ENCODE measurements around the gene MOB3A. TPM values are rescaled to one million over a fixed set of nuclear protein-coding genes. Genes with fewer than 3 reads are reported as not detected.
A peak's percentile ranks its signal among the peaks of the same experiment; 100 is the strongest.

The MOB3A gene
- total RNA-seq, 2 donors from 2014 or later: 20.9 to 21.8 TPM

GRCh38 chr19:2080336-2080988 lies 15.7 kb downstream of the MOB3A start:
- no peak overlapping the region for H3K9ac ChIP-seq (ENCODE audit: extremely low read depth, low read length, poor library complexity, severe bottlenecking)
- TF ChIP-seq CTCF (conservative IDR thresholded peaks at IDR 0.05): no peak
- H3K27ac ChIP-seq (ENCODE audit: low read depth, low read length): no peak overlapping the region
- H3K27me3 ChIP-seq (ENCODE audit: control insufficient read depth, insufficient read depth, low read length, poor library complexity, severe bottlenecking): no peaks in the 10 kb centered on the region
- Mint-ChIP-seq H3K36me3 (ENCODE audit: low read depth) (peaks cover 38% of the 10 kb centered on the region), H3K9me3 (no peaks in the 10 kb centered on the region), H3K4me3 (no peak overlapping the region), H3K27ac (peak overlapping the region; percentile 10), H3K4me1 (no peaks in the 10 kb centered on the region), H3K27me3 (ENCODE audit: insufficient read depth) (no peaks in the 10 kb centered on the region)
- no peak for DNase-seq
- H3K9me3 ChIP-seq (ENCODE audit: control insufficient read depth, low read length): no peaks in the 10 kb centered on the region
- no peak overlapping the region for H3K4me3 ChIP-seq (ENCODE audit: low read length)
- WGBS, 2 experiments (ENCODE audit: insufficient coverage in 1 of 2, insufficient read length in 1 of 2): 93 to 95% methylated on average over 17 to 23 of the region's 23 CpGs
- no peaks in the 10 kb centered on the region for H3K4me1 ChIP-seq (ENCODE audit: control insufficient read depth, insufficient read depth, low read length)
- H3K36me3 ChIP-seq (ENCODE audit: control insufficient read depth, insufficient read depth, low read length): peaks cover 32% of the 10 kb centered on the region

- Histone ChIP-seq H3K4me1 (ENCODE audit: control insufficient read depth, insufficient read depth, low read length) (no peaks in the 10 kb centered on the region), H3K27ac (ENCODE audit: low read depth, low read length) (no peak overlapping the region), H3K27me3 (ENCODE audit: control insufficient read depth, insufficient read depth, low read length, poor library complexity, severe bottlenecking) (no peaks in the 10 kb centered on the region), H3K36me3 (ENCODE audit: control insufficient read depth, insufficient read depth, low read length) (peaks cover 37% of the 10 kb centered on the region), H3K9me3 (ENCODE audit: control insufficient read depth, low read length) (no peaks in the 10 kb centered on the region), H3K9ac (ENCODE audit: extremely low read depth, low read length, poor library complexity, severe bottlenecking) (no peak overlapping the region), H3K4me3 (ENCODE audit: low read length) (no peak overlapping the region)
- no peak overlapping the region for H3K27ac Mint-ChIP-seq
- no peaks in the 10 kb centered on the region for H3K9me3 Mint-ChIP-seq
- no peak overlapping the region for H3K4me3 Mint-ChIP-seq
- DNase-seq: no peak
- peaks cover 36% of the 10 kb centered on the region for H3K36me3 Mint-ChIP-seq (ENCODE audit: low read depth)
- H3K4me1 Mint-ChIP-seq: no peaks in the 10 kb centered on the region
- no peaks in the 10 kb centered on the region for H3K27me3 Mint-ChIP-seq (ENCODE audit: insufficient read depth)
- TF ChIP-seq CTCF (conservative IDR thresholded peaks at IDR 0.05): no peak
- 92 to 93% methylated on average over 20 to 23 of the region's 23 CpGs for WGBS, 2 experiments (ENCODE audit: insufficient coverage in 1 of 2, insufficient read length in 1 of 2)
Measured at GRCh38 chr19:2079865-2080301, 16.2 kb downstream of the MOB3A start.

- H3K27me3 Mint-ChIP-seq (ENCODE audit: insufficient read depth): no peaks in the 10 kb centered on the region
- no peaks in the 10 kb centered on the region for H3K4me1 Mint-ChIP-seq
Measured at GRCh38 chr19:2079076-2079864, 16.9 kb downstream of the MOB3A start.

More at GRCh38 chr19:2079076-2079864, 16.9 kb downstream of the MOB3A start:
- Mint-ChIP-seq H3K27ac (no peak overlapping the region), H3K4me3 (no peak overlapping the region), H3K36me3 (ENCODE audit: low read depth) (peaks cover 34% of the 10 kb centered on the region), H3K9me3 (no peaks in the 10 kb centered on the region)
- no peak for TF ChIP-seq CTCF (conservative IDR thresholded peaks at IDR 0.05)
- Histone ChIP-seq H3K9me3 (ENCODE audit: control insufficient read depth, low read length) (no peaks in the 10 kb centered on the region), H3K4me3 (ENCODE audit: low read length) (no peak overlapping the region), H3K36me3 (ENCODE audit: control insufficient read depth, insufficient read depth, low read length) (peaks cover 40% of the 10 kb centered on the region), H3K4me1 (ENCODE audit: control insufficient read depth, insufficient read depth, low read length) (no peaks in the 10 kb centered on the region), H3K27ac (ENCODE audit: low read depth, low read length) (no peak overlapping the region), H3K9ac (ENCODE audit: extremely low read depth, low read length, poor library complexity, severe bottlenecking) (no peak overlapping the region), H3K27me3 (ENCODE audit: control insufficient read depth, insufficient read depth, low read length, poor library complexity, severe bottlenecking) (no peaks in the 10 kb centered on the region)
- DNase-seq: no peak
- WGBS, 2 experiments (ENCODE audit: insufficient coverage in 1 of 2, insufficient read length in 1 of 2): 94% methylated on average over 29 to 32 of the region's 32 CpGs
